GM18907 (cell line): Measurements from ENCODE around the gene ANKUB1.
A peak's percentile ranks its signal among the peaks of the same experiment; 100 is the strongest.

Experiments used
- ATAC-seq: cut with Tn5 transposase; IDR thresholded peaks from one replicate; pipeline ENCODE4 v1.9.1; 2021; ENCODE audit warnings: mild to moderate bottlenecking, moderate library complexity; ENCODE audit not compliant: unreplicated experiment

ANKUB1 gene

DNA sequence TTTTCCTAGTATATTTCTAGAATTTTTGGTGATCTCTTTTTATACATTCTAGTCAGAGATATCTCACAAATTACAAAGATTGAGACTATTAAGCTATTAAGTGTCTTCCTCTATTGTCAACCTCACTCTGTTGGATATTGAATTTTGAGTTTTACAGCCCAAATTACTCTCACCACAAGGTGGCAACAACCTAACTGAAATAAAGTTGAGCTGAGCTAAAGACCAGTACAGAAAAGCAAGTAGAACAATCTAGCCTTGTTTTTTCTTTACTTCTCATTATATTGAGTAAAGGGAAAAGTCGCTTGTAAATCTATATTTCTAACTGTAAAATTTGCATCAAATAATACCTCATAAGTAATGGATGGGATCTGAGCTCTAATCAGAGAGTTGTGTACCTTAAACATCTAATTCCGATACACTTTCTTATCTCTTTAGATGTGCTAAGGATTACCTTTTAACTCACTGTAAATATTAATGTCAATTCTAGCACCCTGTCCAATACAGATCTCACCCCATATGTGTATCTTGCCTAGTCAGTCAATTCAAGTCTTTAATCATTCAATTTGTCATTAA, 26.5 kb downstream of the ANKUB1 start:
- ATAC-seq: no peak

DNA sequence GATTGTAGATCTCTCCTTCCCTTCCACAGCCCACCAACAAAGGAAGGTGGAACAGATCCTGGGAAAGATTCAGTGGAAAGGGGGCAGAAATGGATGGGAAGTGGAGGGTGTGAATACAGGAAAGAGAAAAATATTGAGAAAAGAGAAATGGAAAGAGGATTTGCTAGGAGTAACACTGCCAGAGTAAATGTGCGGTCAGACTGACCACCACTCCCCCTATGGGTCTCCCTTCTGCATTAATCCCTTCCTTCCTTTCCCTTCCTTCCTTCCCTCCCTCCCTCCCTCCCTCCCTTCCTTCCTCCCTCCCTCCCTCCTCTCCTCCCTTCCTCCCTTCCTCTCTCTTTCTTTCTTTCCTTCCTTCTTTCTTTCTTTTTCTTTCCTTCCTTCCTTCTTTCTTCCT, 28.1 kb downstream of the ANKUB1 start:
- ATAC-seq: no peak

DNA sequence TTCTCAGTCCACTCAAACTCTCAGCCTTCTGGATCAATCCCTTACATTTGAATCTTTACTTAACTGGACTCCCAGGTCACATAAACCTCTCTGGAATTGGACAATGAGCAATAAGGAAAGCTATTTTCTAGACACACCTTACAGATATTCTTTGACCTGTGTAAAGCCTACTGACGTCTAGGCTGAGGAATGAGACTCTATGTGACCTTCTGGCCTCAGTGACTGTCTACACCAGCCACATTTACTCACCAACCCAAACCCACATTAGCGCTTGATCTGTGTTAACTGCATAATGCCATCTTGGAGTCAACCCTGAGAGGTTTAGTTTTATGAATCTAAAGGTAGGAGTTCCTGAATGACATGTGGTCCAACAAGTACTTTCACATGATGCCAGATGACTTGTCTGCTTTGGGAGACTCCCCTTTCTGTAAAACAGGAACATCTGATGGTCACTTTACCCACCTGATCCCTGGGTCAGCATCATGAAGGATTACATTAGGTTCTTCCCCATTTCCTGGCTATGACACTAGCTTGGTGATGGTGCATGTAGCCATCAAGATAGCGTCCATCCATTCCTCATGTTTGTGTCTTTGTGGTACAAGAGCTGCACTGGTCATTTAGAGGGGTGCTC, 28.7 kb downstream of the ANKUB1 start:
- no peak for ATAC-seq

DNA sequence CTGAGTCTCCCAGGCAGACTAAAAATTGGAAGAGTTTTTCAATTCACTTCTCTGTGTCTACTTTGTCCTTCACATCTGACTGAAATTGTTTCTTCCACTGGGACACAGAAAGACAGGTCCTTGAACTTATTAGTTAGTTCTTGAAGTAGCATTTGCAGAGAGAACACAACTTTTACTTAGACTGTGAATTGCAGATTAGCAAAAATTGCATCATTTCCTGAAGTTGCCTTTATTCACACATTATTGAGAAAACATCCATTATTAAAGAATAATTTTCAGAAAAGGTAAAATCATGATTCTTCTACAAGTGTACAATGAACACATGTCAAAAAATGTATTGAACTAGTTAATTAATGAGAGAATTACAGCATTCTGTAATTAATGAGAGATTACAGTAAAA, 38.6 kb downstream of the ANKUB1 start:
- ATAC-seq: no peak

DNA sequence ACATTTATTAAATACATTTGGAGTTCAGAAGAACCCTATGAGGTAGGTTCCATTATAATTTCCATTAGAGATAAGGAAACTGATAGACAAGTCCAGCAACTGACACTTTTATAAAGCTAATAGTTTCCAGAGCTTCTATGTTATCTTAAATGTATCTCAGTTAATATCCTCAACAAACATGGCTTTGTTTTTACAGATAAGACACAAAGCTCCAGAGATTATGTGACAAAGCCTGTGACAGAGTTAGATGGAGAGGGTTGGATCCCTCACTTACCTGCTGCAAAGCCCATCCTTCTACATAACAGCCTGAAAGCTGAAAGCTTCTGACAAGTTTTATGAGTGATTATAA, 39.6 kb downstream of the ANKUB1 start:
- no peak for ATAC-seq

DNA sequence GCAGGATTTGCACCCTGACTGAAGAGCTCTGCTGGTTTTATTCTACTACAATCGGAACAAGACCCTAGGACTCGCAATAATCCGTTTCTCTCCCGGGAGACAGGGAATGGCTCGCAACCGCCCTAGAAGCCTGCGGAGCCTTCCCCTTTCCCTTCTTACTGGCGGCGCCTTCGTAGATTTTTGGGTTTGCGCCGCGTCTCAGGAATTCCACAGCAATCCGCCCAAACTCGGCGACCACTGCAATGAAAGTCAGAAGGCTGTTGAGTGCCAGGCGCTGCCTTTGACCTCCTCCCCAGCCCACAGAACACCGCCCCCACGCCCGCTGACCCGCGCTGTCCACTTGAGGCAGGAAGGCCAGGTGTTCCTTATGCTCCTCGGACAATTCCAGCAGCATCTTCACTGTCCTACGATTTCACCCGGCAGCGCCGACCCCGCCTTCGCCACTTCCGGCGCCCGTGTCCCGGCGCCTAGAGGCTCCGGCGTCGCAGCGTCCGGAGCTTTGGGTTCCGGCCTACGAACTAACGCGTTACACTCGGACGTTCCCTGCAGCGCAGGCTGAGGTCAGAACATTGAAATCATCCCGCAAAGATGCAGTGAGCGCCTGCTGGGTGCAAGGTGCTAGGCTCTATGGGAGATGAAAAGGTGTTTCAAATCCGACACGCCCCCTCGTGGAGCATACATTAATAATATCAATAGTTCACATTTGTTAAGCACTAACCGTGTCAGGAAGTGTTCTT, 40.1 kb downstream of the ANKUB1 start, which contains the start of gene COMMD2:
Gene COMMD2, minus strand, starts transcription at position 439 of the 737 bp plus-strand sequence. Its CDS starts 45 bp downstream, at position 394.
- peak; percentile 99 for ATAC-seq

DNA sequence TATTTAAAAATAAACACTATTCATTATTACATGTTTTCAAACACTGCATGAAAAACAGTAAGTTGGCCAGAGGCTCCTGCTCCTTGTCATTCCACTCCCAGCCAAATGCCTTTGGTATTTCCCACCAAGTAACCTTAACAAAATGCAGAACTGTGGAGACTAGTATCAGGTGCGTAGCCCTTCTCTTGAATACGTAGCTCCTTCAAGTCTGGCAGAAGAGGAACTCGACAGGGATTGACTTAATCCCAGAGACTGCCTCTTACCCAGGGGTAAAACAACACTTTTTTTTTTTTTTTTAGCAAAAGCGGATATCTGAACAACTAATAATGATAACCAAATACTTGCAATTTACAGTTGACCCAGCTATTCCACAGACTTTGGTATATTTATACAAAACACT, 40.8 kb downstream of the ANKUB1 start:
- ATAC-seq: no peak

DNA sequence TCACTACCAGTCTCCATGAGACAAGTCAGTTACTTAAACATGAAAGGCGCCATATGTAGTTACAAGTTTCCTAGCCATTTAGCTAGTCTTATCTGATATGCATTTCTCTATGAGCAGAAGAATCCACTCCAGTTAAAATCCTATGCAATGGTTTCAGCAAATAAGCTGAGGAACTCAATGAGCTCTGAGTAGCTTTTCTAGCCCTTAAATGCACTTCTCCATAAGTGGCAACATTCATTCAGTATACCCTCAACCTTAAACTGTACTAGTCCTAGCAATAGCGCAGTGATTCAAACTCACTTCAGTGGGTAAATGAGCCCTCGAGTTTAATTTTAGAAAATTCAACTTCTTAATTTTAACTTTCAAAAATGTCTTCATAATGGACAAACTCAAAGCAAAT, 47.7 kb downstream of the ANKUB1 start:
- ATAC-seq: no peak

DNA sequence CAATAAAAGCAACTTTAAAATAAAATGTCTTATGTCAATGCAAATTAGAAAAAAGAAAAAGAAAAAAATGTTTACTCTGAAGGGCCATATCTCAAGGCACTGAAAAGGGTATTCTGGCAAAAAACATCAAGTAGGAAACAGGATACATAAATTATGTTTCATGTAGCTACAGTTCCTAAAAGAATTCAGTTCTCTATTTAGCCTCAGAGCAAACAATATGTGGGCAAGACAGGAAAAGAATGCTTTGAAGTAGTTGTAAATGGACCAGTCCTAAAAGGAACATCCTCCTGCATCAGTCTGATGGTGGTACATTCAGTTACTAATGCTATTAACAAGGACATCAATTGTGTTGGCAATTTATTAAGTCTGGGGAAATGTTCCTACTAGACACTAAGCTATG, 48.2 kb downstream of the ANKUB1 start:
- ATAC-seq: no peak

DNA sequence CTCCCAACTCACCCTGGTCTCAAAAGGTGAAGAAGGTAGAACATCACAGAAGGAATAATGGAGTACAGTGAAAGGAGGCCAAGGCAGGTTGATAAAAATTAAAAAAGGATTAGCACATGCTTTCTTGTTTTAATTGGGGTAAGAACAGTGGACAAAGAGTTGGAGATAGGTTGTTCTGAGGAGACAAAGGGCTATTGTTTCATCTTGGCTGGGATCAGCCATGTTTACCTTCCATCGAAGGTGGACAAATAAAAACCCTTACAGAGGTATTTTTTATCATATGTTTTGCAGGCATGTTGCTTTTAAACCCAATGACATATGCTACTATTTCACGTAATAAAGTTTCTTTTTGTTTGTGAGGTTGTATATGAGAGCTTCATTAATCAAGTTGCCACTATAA, 53.0 kb downstream of the ANKUB1 start:
- ATAC-seq: no peak

DNA sequence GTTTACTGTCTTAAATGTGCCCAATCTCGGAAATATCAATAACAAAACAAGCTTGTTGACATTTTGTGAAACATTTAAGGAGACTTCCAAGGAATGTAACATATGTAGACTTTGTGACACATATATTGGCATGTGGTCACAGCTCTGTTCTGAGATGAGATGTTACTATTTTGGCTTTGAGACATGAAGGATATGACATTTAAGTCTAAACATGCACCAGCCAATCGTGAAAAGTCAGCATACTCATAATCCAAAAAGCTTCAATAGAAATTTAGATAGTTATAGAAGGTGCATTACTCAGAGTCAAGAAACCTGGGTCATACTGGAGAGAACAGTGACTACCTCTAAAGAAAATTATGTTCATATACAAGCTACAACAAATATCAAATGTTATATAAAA, 53.5 kb downstream of the ANKUB1 start:
- no peak for ATAC-seq

DNA sequence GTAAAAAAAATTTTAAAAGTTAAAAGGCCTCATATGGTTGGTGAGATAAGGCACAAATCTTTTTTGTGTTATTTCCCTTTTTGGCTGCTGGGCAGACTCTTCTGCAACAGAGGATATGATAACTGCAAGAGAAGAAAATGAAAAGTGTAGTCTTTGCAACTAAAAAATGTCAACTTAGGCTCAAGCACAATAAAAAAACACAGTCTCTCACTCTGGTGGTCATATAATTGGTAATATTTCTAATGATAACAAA, 55.5 kb downstream of the ANKUB1 start:
- no peak for ATAC-seq

DNA sequence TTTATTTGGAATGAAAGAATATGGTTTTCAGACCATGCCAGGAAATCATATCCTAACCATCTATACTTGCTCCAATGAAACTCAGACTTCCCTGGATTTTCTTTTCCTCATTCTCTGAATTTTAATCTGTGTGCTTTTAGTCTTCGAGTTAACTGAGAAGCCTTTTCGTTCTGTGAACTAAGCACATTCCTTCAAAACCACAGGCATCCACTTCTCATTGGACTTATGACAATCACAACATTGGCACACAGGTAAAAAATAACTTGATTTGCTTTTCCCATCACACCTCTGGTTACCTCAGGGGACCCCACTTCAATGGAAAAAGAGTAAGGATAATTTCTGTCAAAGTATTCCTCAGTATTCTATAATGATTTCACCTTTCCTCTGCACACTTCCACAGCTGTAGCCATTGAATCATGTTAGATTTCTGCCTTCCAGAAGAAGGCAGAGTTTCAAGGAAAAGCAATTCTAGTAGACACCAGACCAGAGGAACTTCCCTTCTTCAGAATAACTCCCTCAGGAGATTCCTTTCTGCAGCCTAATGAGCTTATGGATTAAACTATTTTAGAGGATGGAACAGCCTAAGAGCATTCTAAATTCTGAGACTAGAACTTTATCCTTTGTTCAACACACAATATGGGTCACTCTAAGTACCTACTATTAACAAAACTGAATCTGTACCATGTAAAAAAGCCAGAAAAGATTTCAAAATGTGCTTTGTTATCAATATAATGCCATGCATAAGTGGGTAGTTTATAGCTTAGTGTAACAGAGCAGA, 56.0 kb downstream of the ANKUB1 start:
- no peak for ATAC-seq

DNA sequence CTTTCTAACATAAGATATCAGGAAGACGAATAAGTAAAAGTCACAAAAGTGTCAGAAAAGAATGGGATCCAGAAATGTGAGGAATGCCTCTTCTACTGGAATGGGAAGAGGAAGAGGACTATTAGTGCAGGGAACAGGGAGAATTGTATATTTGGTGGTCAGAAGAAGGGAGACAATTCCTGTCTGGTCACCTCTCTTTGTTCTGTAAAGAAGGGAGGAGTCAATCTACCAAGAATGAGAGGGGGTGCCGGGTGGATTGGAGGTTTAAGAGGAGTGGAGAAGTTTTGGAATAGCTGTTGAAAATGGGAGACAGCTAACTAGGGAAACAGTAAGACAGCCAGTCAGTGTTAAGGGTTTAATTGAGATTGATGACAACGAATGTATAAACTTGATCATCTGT, 60.1 kb downstream of the ANKUB1 start:
- no peak for ATAC-seq

DNA sequence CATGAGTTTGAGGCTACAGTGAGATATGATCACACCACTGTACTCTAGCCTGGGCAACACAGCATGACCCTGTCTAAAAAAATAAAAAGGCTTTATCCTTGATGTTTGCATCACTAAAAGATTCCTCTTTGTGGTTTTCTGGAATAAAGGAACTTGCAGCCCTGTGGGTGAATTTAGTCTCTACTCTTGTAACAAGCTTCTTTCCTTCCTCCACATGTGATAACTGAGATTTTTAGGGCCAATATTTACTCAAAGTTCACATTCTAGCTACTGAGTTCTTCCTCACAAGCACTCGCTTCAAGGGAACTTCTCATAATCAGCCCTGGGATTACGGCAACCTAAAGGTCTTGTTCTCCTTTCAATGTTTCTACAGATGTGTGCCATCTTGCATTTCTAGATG, 64.7 kb downstream of the ANKUB1 start:
- ATAC-seq: no peak

DNA sequence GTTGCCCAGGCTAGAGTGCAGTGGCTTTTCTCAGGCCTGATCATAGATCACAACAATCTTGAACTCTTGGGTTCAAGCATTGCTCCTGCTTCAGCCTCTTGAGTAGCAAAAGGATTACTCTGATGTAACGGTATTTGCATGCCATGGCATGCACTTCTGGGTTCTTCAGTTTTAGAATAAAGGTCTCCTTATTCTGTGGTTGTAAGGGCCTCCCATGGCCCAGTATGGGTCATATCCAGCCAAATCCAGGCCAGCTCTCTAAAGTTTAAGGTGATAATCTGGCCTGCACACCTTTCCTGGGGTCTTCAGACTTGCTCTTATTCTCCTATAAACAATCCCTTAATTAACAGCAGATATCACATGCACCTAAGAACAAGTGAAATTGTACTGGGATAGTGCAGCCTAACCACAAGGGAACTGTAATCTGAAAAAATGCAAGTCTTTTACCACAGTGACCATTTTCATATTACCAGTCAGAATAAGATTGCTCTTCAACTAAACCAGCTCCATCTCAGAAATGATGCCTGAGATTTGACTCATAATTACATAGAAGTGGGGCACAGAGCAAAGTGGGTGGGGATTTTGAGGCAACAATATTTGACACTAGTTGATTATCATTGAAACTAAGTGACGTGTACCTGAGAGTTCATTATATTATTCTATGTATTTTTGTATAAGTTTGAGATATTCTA, 65.5 kb downstream of the ANKUB1 start:
- ATAC-seq: peak; percentile 91

DNA sequence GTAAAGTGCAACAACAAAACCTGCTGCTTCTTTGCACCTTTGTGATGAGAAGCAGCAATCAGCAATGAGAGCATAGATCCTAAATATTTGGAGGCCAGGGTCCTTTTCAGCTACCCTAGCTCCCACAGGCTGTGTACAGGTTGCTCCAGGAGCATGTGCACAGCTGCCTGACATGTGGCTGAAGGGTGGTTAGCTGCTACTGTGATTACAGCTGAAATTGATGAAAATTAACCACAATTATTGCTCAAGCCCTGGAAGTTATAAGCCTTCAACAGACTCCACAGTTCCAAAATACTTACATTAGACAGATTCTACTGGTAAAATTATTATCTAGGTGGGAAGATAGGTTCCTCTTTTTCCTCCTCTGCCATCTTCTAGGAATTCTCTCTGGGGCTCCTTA, 68.6 kb downstream of the ANKUB1 start:
- no peak for ATAC-seq

DNA sequence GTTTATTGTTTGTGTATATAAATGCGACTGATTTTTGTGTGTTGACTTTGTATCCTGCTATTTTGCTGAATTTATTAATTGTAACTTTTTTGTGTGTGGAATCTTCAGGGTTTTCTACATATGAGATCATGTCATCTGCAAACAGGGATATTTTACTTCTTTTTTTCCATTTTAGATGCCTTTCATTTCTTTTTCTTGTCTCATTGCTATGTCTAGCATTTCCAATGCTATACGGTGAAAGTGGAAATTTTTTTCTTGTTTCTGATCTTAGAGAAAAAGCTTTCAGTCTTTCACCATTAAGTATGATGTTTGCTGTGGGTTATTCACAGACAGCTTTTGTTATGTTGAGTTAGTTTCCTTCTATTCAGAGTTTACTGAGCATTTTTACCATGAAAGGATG, 71.4 kb downstream of the ANKUB1 start:
- ATAC-seq: no peak

DNA sequence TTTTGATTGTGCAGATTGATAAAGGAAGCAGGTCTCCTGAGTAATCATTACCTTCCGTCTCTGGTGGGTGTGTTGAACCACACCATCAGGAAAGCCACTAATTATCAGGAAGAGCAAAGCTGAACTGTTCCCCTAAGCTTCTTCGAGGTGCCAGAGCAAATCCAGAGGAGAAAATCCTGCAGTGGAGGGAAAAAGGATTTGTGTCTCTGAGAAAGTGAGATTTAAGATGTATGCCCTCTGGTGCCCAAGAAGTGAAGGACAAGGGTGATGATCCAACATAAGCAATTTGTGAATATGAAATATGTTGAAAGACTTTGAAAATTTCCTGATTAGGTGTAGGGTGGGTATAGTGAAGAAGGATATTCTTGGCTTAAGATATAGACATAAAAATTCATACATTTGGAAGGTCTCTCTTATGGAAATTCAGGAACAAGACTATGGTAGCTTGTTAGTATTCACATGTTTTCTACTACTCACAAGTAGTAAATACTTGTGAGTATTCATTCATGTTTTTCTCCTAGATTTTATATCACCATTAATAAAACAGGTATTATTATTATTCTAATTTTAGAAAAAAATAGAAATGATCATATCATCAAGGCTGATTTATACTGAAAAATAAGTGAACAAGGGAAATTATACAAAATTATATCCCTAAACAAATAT, 74.8 kb downstream of the ANKUB1 start:
- ATAC-seq: peak; percentile 60

DNA sequence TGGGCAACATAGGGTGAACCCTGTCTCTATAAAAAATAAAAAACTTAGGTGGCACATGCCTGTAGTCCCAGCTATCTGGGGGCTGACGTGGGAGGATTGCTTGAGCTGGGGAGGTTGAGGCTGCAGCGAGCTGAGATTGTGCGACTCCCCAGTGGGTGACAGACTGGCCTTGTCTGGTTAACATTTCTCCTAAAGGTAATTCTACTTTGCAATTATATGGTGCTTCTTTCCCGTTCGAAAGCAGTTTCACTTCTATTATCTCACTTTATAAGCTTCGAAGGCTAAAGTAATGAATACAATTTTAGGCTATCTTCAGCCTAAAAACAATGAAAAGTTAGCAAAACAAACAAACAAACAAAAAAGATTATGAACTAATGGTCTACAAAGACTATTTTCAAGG, 75.4 kb downstream of the ANKUB1 start:
- no peak for ATAC-seq

DNA sequence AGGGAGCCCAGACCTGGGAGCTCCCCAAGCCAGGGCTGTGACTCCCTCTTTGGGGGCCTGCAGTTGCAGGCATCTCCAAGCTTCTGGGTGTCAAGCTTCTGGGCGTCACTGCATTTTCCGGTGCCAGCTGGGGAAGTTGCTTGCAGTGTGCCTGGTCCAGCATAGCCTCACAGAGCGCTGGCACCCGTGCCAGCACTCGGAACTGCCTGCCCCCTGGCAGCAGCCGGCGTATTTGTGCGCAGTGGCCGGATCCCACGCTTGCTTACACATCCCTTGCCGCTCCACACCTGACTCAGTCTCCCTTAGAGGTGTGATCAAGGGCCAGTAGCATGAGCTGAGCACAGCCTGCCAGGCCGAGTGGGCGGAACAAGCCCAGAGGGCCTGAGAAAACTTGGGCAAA, 77.1 kb downstream of the ANKUB1 start:
- ATAC-seq: no peak
